Ovary (tissue), 3 donors: ENCODE results near the gene PTPRK.

Experiments used
- EP300 ChIP-seq: sonication (generic); formaldehyde crosslinking; IDR thresholded peaks from one replicate; pipeline ENCODE4 v1.6.1; 2017; ENCODE audit warnings: antibody characterized with exemption
- POLR2A ChIP-seq: fragments of 450-650 bp; IDR thresholded peaks from one replicate; pipeline ENCODE4 v1.6.1; 2017; ENCODE audit warnings: antibody characterized with exemption, mild to moderate bottlenecking, moderate library complexity
- TF ChIP-seq, protein P1 (sequence below), 3 donors: fragments of 450-650 bp in 2 of 3; fragments of 200-600 bp in 1 of 3; IDR thresholded peaks; one replicate each; pipeline versions ENCODE4 v1.5.1 to v1.8.0; 2016 to 2022; ENCODE audit warnings: antibody characterized with exemption in 3 of 3, mild to moderate bottlenecking in 1 of 3
- donor health status: DM: no; HTN: no; CAD: no.

DNA sequence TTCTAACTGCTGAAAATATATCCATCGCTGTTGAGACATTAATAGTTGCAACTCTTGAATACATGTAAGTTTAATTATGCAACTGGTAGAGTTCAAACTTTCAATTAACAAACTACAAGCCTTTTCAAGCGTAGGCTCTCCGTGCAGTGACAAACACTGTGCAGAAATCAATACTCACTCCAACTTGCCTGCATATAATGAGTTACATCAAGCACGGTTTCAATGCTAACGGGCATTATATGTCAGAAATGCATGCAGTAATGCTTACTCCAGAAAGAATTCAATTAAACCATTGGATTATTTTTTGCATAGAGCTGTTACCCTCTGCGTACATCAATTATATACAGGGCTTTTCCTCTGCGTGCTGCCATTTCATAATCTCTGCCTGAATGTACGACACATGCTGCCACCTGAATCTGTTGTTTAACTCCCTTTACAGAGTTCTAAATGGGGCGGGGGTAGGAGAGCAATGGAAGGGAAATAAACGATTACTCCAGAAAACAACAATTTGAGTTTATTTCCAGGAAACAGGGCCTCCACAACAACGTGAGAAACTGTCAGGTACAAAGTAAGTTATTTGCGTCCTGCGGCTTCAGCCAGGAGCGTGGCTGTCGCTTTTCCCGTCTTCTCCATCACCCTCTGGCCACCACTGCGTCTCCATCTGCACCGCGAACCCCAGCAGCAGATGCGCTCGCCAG lies 1.8 kb downstream of the PTPRK start:
- TF ChIP-seq, protein P1, sequence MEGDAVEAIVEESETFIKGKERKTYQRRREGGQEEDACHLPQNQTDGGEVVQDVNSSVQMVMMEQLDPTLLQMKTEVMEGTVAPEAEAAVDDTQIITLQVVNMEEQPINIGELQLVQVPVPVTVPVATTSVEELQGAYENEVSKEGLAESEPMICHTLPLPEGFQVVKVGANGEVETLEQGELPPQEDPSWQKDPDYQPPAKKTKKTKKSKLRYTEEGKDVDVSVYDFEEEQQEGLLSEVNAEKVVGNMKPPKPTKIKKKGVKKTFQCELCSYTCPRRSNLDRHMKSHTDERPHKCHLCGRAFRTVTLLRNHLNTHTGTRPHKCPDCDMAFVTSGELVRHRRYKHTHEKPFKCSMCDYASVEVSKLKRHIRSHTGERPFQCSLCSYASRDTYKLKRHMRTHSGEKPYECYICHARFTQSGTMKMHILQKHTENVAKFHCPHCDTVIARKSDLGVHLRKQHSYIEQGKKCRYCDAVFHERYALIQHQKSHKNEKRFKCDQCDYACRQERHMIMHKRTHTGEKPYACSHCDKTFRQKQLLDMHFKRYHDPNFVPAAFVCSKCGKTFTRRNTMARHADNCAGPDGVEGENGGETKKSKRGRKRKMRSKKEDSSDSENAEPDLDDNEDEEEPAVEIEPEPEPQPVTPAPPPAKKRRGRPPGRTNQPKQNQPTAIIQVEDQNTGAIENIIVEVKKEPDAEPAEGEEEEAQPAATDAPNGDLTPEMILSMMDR (IDR thresholded peaks at IDR 0.05), result no peak
- TF ChIP-seq EP300 (no peak), POLR2A (no peak)
